Caco-2 (cell line): Measurements from ENCODE around the gene NRF1. TPM values are rescaled to one million over a fixed set of nuclear protein-coding genes. Genes with fewer than 3 reads are reported as not detected.

Experiments
- BruUV-seq: library from RNA; stranded (reverse); fragments of 400-500 nt; replicated peaks from 2 replicates; lab custom pipeline; 2021; lab: Mats Ljungman, UMichigan
- CTCF ChIA-PET: fragments of 300-600 bp; sonication (Branson Sonifier 250); formaldehyde crosslinking; loops from one replicate; lab custom pipeline; 2022; ENCODE audit warnings: antibody characterized with exemption; lab: Charles Lee
- POLR2A ChIA-PET: fragments of 300-600 bp; sonication (Branson Sonifier 250); formaldehyde crosslinking; loops from one replicate; lab custom pipeline; 2022; ENCODE audit warnings: antibody characterized with exemption; lab: Charles Lee
- DNase-seq, 2 experiments: peaks; one replicate each; pipeline versions ENCODE4 v3.0.0 to v3.0.0-alpha.2; 2020 to 2022
- H3K27me3 ChIP-seq: replicated peaks from 2 replicates; pipeline ENCODE4 v1.6.0; 2011; ENCODE audit warnings: low read length; ENCODE audit not compliant: control insufficient read depth, insufficient read depth
- H3K36me3 ChIP-seq: 2 replicates; pipeline ENCODE4 v1.5.1; 2011; ENCODE audit warnings: low read length; ENCODE audit not compliant: control insufficient read depth, insufficient read depth
- H3K4me1 ChIP-seq: fragments of 250-450 bp; sonication (Bioruptor Pico); 2 replicates; pipeline ENCODE4 v1.5.1; 2020; ENCODE audit warnings: mild to moderate bottlenecking
- H3K4me3 ChIP-seq: 2 replicates; pipeline ENCODE4 v1.5.1; 2011; ENCODE audit warnings: low read depth, mild to moderate bottlenecking, control low read depth, low read length
- H3K9me3 ChIP-seq: fragments of 250-450 bp; sonication (Bioruptor Pico); 2 replicates; pipeline ENCODE4 v1.5.1; 2020; ENCODE audit warnings: mild to moderate bottlenecking, moderate library complexity
- H3K27ac Mint-ChIP-seq: one replicate; pipeline ENCODE4 v1.8.0; 2022; ENCODE audit warnings: mixed read lengths; ENCODE audit not compliant: unreplicated experiment
- H3K27me3 Mint-ChIP-seq: one replicate; pipeline ENCODE4 v1.8.0; 2022; ENCODE audit warnings: mixed read lengths; ENCODE audit not compliant: insufficient read depth, unreplicated experiment
- H3K36me3 Mint-ChIP-seq: one replicate; pipeline ENCODE4 v1.8.0; 2022; ENCODE audit warnings: mild to moderate bottlenecking, mixed read lengths; ENCODE audit not compliant: insufficient read depth, unreplicated experiment
- H3K4me1 Mint-ChIP-seq: one replicate; pipeline ENCODE4 v1.8.0; 2022; ENCODE audit warnings: low read depth, mixed read lengths; ENCODE audit not compliant: unreplicated experiment
- H3K4me3 Mint-ChIP-seq: one replicate; pipeline ENCODE4 v1.8.0; 2022; ENCODE audit warnings: mild to moderate bottlenecking, moderate library complexity, mixed read lengths; ENCODE audit not compliant: unreplicated experiment
- H3K9me3 Mint-ChIP-seq: one replicate; pipeline ENCODE4 v1.8.0; 2022; ENCODE audit warnings: mixed read lengths; ENCODE audit not compliant: unreplicated experiment
- CTCF ChIP-seq, 2 experiments: fragments of 200-600 bp in 1 of 2; IDR thresholded peaks; 1 replicate in 1 of 2; 2 replicates in 1 of 2; pipeline versions ENCODE4 v1.5.1 to v1.8.0; 2011 to 2022; ENCODE audit warnings: antibody characterized with exemption in 1 of 2, control low read depth in 1 of 2, inconsistent platforms in 1 of 2, low read depth in 1 of 2, low read length in 1 of 2, mild to moderate bottlenecking in 1 of 2, moderate library complexity in 1 of 2; ENCODE audit not compliant: insufficient read depth in 1 of 2, severe bottlenecking in 1 of 2, unreplicated experiment in 1 of 2
- intact Hi-C: fragments of 100-400 bp; cut with micrococcal nuclease; formaldehyde crosslinking; loops from one replicate; pipeline ENCODE4 v1.10.0; 2022; ENCODE audit not compliant: unreplicated experiment
- total RNA-seq: library from RNA; stranded (reverse); gene quantifications from 2 replicates; pipeline ENCODE4 v1.2.3, GENCODE V29; 2022

NRF1 gene
- total RNA-seq, 1 experiment from 2014 or later, result 22.5 TPM

GRCh38 chr7:129721068-129721467, 109.5 kb downstream of the NRF1 start:
- Mint-ChIP-seq H3K9me3 (no peaks in the 10 kb centered on the region), H3K4me1 (peaks cover 6% of the 10 kb centered on the region), H3K27me3 (no peaks in the 10 kb centered on the region), H3K36me3 (peaks cover 24% of the 10 kb centered on the region), H3K27ac (no peak overlapping the region), H3K4me3 (no peak overlapping the region)
- CTCF ChIA-PET, result interaction anchor here (1.1 kb wide), 1 partner anchor 104 kb away, joined by 4 read pairs; no protein-coding TSS in a partner anchor
- intact Hi-C loops, result no loop called here
- TF ChIP-seq CTCF (IDR thresholded peaks at IDR 0.05; ENCODE audit: insufficient read depth in 1 of 2, low read depth in 1 of 2, low read length in 1 of 2, severe bottlenecking in 1 of 2, unreplicated experiment in 1 of 2), result no peak
- H3K4me3 ChIP-seq, result no peak overlapping the region
- H3K9me3 ChIP-seq, result no peaks in the 10 kb centered on the region
- no TSS peak for BruUV-seq
- no peaks in the 10 kb centered on the region for H3K36me3 ChIP-seq
- no peaks in the 10 kb centered on the region for H3K4me1 ChIP-seq
- POLR2A ChIA-PET, result no interaction called here
- no peak for DNase-seq
- H3K27me3 ChIP-seq, result no peaks in the 10 kb centered on the region

- no peak for TF ChIP-seq CTCF (IDR thresholded peaks at IDR 0.05; ENCODE audit: insufficient read depth in 1 of 2, low read depth in 1 of 2, low read length in 1 of 2, severe bottlenecking in 1 of 2, unreplicated experiment in 1 of 2)
- Histone ChIP-seq H3K9me3 (no peaks in the 10 kb centered on the region), H3K27me3 (no peaks in the 10 kb centered on the region), H3K36me3 (no peaks in the 10 kb centered on the region), H3K4me3 (no peak overlapping the region), H3K4me1 (no peaks in the 10 kb centered on the region)
- peaks cover 22% of the 10 kb centered on the region for H3K36me3 Mint-ChIP-seq
- no peaks in the 10 kb centered on the region for H3K9me3 Mint-ChIP-seq
- H3K4me1 Mint-ChIP-seq, result peaks cover 6% of the 10 kb centered on the region
- ChIA-PET CTCF (no interaction called here), POLR2A (no interaction called here)
- intact Hi-C loops, result no loop called here
- BruUV-seq, result no TSS peak
- no peak overlapping the region for H3K4me3 Mint-ChIP-seq
- no peak overlapping the region for H3K27ac Mint-ChIP-seq
- DNase-seq, result no peak
- H3K27me3 Mint-ChIP-seq, result no peaks in the 10 kb centered on the region
These were observed 112.2 kb downstream of the NRF1 start for GRCh38 chr7:129723679-129724078.

- no peak for TF ChIP-seq CTCF (IDR thresholded peaks at IDR 0.05; ENCODE audit: insufficient read depth in 1 of 2, low read depth in 1 of 2, low read length in 1 of 2, severe bottlenecking in 1 of 2, unreplicated experiment in 1 of 2)
- Mint-ChIP-seq H3K9me3 (no peaks in the 10 kb centered on the region), H3K27ac (no peak overlapping the region), H3K4me3 (no peak overlapping the region), H3K36me3 (peaks cover 28% of the 10 kb centered on the region), H3K27me3 (no peaks in the 10 kb centered on the region), H3K4me1 (peaks cover 6% of the 10 kb centered on the region)
- H3K9me3 ChIP-seq, result no peaks in the 10 kb centered on the region
- intact Hi-C loops, result no loop called here
- CTCF ChIA-PET, result no interaction called here
- POLR2A ChIA-PET, result no interaction called here
- H3K4me3 ChIP-seq, result no peak overlapping the region
- DNase-seq, result no peak
- H3K36me3 ChIP-seq, result no peaks in the 10 kb centered on the region
- H3K27me3 ChIP-seq, result no peaks in the 10 kb centered on the region
- no peaks in the 10 kb centered on the region; the same call in 1 of the 2 replicates for H3K4me1 ChIP-seq
- no TSS peak for BruUV-seq
These were observed 113.3 kb downstream of the NRF1 start for GRCh38 chr7:129724796-129725195.
